Stimulated activated CD4-positive, alpha-beta T cell treated with anti-CD3 and anti-CD28 coated beads, TNF-alpha, amount 100 ng/mL, for 1 hour (primary cell): Measurements from ENCODE around the gene CIZ1.
A peak's percentile ranks its signal among the peaks of the same experiment; 100 is the strongest.
"Not testable (repeated sequence)": the region's sequence is repeated elsewhere in the genome, so short reads cannot be mapped to it uniquely, and the experiment has no call there.

ENCODE experiments used
- DNase-seq, 3 donors: peaks; one replicate each; pipeline ENCODE4 v3.0.0-alpha.2; 2020; ENCODE audit warnings: low read depth in 3 of 3, low spot score in 1 of 3

The CIZ1 gene

DNA sequence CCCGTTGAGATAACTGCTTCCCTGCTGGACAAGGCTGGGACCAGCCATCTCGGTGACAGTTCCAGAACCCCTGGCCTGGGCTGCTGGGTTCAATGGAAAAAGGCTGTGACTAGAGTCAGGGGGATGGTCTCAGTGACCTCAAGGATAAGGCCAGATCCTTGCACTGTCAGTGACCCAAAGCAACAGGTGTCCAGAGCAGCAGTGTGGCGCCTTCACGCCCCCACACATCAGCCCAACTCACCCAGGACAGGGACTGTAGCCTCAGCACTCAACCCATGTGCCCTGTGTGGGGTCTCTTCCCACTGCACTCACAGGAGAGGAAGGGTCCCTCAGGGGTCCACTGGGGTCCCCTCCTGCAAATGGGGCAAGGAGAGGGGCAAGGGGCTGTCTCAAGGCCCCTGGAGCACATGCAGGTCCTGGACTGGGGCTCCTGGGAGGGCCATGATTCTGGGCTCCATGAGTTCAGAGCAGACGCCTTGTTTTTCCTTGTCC, 42.8 kb downstream of the CIZ1 start:
- DNase-seq: no peak

DNA sequence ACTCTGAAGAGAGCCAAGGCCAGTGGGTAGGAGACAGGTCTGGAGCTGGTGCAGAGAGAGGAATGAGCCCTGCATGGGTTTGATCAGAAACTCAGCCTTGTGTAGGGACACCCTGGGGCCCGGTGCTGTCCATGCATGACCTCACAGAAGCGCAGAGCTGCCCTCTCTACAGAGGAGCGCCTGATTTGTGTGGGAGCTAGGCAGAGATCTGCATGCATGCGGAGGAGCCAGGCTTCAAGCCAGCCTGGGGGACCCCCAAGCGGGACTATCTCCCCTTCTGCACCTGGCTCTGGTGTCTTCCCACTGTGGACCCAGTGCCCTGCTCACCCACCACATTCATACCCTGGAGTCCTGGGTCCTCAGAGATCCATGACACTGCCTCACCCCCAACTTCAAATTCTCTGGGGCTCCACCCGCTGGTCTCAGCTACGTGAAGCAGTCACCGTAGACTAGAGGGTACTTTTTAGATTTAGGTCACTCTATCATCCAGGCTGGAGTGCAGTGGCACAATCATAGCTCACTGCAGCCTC, 44.7 kb downstream of the CIZ1 start:
- no peak for DNase-seq

DNA sequence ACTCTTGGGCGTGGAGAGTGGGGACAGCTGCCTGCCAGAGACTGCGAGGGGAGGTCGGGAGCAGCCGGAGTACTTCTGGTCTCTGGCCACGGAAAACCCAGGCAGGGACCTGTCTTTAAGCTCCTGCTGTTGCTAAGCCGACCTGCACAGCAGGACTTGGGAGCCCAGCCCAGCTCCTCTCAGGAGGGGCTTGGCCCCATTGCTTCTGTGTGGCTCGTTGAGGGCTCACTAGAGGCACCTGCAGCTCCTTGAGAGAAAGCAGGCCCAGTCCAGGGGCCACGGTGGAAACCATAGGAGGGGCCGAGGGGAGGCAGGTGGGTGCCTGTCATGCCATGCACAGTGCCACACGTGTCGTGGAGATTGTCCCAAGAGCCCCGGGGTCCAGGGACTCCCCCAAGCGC, 45.4 kb downstream of the CIZ1 start:
- no peak for DNase-seq

- DNase-seq: no peak
These were observed 45.8 kb downstream of the CIZ1 start for GRCh38 chr9:128145536-128145935.

DNA sequence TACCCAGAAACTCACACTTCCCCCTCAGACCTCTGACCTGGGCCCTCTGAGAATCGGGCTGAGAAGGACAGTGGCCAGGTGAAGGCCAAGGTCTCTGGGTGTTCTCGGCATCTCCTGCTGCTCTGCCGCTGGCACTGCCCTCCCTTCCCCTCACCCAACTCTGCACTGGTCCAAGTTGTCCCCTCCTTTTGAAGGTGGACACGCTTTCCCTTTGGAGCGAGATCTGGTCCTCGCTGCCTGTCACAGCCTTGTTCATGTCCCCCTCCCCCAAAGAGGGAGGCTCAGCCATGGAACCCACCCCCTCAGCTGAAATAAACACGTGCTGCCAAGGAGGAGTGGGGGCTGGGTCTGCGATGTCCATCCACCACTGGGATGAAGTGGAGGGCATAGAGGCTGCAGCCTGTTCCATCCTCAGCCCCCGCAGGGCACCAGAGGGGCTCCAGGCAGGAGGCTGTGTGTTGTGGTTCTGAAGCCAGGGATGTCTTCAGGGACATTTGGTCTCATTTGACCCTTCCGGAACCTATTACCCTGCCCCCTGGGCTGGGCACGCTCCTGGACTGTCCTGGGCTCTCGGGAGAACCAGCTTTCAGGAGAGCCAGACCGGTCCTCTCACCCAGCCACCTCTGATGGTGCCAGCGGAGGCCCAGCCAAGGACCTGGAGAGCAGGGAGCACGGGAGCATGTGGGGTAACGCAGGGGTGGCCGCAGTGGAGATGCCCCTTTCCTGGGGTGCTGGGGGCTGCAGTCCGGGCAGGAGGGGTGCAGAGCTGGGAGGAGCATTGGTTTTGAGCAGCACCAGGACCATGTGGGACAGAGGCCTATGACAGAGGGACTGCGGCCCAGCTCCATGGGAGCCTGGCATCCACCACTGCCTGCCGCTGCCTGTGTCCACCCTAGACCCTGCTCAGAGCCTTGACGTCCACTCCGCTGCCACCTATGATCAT, 46.9 kb downstream of the CIZ1 start:
- DNase-seq: no peak

DNA sequence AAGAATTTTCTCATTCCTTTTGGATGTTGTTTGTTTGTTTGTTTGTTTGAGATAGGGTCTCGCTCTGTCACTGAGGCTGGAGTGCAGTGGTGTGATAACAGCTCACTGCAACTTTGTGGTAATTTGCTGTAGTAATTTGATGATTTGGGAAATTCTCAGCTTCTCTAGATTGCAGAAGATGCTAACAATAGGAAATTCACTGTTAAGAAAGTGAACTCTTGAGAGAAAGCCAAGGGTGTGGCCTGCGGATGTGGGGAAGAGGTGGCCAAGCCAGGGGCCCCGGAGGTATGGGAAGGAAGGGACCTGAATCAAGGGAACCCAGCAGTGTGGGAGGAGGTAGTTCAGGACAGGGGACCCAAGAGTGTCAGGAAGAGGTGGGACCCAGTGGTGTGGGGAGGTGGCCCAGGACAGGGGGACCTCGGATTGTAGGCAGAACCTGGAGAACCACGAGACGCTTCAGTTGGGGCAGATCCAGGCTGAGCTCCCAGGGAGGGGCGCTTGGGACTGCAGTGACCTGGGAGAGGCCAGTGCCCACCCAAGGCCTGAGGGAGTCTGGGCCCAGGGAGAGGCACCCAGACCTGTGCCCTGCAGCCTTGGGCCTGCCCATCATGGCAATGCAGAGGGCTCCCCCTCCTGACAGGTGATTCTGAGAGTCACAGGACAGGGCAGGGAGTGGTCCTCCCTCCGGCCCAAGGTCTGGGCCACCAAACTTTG, 47.7 kb downstream of the CIZ1 start:
- DNase-seq: no peak

GRCh38 chr9:128142596-128142995, 48.8 kb downstream of the CIZ1 start:
- DNase-seq: no peak

DNA sequence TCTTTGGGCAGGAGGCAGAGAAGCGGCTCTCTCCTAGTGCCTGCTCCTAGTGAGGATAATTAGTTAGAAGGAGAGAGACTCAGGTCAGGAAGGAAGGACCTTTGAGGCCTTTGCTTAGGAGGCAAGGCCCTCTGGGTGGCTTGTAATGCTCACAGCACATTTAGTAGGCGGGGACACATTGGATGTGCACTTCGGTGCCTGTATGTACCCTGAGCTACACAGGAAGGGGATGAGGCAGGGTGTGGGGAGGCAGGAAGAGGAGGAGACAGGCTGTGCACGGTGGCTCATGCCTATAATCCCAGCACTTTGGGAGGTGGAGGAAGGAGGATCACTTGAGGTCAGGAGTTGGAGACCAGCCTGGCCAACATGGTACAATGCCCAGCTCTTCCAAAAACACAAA, 49.3 kb downstream of the CIZ1 start:
- no peak for DNase-seq

GRCh38 chr9:128141604-128142003, 49.8 kb downstream of the CIZ1 start:
- no peak for DNase-seq

DNA sequence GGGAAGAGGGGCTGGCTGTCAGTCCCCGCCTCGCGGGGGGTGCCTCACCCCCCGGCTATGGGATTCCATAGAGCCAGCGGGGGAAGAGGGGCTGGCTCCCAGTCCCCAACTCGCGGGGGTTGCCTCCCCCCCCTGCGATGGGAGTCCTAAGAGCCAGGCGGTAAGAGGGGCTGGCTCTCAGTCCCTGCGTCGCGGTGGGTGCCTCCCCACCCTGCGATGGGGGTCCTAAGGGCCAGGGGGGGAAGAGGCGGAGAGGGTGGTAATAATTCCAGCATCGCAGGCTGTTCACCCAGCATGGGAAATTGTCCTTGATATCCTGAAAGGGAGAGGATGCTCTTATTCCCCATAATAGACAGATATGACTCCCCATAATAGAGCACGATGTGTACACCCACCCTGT, 51.8 kb downstream of the CIZ1 start:
- DNase-seq: no peak

DNA sequence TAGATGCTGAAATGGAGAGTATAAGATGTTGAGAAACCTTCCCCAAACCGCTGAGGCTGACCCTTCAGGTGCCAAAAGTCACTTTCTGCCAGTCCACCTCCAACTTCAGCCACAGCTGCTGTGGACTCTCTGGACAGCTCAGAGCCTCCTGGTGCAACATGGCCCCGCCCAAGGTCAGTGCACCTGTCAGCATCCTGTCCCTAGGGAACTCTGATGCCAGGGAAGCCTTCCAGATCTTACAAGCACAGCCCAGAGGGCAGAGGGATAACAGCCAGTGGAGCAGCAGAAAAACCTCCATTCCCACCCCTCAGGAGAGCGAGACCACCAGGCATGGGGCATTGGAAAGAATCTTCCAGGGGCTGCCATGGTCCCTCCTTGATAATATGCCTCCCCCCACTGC, 53.4 kb downstream of the CIZ1 start:
- no peak for DNase-seq

- DNase-seq: no peak
These were observed 54.3 kb downstream of the CIZ1 start for GRCh38 chr9:128136816-128137793.

- DNase-seq: not testable (repeated sequence)
These were observed 55.8 kb downstream of the CIZ1 start for GRCh38 chr9:128135561-128135960.

DNA sequence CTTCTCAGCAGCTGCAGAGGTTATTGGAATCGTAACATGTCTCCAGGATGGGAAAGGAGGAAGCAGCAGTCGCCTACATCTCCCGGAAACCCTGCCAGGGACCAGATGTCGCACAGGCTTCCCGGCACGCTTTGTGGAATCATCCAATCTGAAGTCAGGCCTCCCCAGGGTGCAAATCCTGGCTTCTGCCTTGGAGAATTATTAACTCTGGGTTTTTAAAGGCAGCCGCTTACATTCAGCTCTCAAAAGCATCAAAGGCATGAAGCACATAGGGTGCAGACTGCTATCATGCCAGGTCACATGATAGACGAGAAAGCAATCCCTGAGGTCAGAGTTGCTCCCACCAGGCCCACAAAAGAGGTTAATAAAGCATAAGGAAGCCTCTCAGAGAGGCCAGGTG, 59.2 kb downstream of the CIZ1 start:
- not testable (repeated sequence) for DNase-seq

DNA sequence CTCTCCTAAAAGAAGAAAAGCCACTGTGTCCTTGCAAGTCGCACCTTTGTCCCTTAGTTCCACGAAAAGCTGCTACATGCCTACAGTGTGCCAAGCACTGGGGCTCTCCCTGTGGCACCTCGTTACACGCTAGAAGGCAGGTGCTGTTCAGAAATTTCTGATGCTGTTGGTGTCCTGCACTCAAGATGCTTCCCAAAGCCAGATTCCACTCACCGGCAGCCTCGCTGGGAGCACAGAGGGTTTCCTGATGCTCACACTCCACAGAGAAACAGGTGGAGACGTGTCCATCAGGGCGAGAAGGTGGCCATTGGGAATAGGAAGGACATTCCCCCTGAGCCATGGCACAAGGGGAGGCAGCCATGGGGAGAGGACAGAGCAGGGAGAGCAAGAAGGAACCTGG, 60.0 kb downstream of the CIZ1 start:
- DNase-seq: not testable (repeated sequence)

DNA sequence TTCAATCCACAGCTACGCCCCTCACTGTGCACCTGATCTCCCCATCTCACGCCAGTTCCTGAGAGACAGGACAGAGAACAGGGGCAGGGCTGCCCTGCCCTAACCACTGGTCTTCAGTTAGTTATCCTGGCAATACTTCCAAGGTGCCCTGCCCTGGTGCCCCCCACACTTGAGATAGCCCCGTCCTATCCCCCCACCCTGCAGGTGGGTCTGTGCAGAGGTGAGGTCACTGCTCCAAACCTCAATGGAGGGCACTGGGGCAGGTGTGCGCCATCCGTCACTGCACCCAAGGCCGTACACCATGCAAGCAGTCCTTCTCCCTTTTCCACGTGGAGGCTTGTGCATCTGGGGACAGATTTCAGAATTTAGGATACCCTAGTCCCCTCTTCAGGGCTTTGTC, 60.7 kb downstream of the CIZ1 start:
- DNase-seq: not testable (repeated sequence)

GRCh38 chr9:128129976-128130590, 61.3 kb downstream of the CIZ1 start:
- peak in 2 of 3 donors; percentile 10 to 39 for DNase-seq

GRCh38 chr9:128128836-128129590, 62.4 kb downstream of the CIZ1 start:
- no peak for DNase-seq

- peak; percentile 66 to 78 (median 68) for DNase-seq
These were observed 63.2 kb downstream of the CIZ1 start for GRCh38 chr9:128127990-128128835.
